ENCODE results near the gene LEKR1. TPM values are rescaled to one million over a fixed set of nuclear protein-coding genes. Genes with fewer than 3 reads are reported as not detected.

The LEKR1 gene
- total RNA-seq, 4 donors from 2014 or later: 0.22 to 1.3 (median 0.34) TPM; not detected in 1

DNA sequence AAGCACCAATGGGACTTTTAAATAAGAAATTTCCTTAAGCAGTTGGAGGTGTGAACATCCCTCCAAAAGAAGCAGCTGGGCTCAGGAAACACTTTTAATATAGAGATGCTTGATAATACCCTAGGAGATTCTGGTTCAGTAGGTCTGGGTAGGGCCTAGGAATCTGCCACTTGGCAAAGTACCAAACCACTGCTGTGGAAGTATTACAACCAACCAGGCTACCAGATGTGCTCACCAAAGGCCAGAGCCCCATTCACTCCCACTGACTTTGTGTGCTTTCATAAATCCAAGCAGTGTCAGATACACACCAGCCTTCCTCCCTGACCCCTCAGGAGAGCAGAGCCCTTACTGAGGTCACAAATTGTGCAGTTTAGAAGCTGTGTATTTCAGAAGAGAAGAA, 171.2 kb downstream of the LEKR1 start:
- TF ChIP-seq, protein P1, sequence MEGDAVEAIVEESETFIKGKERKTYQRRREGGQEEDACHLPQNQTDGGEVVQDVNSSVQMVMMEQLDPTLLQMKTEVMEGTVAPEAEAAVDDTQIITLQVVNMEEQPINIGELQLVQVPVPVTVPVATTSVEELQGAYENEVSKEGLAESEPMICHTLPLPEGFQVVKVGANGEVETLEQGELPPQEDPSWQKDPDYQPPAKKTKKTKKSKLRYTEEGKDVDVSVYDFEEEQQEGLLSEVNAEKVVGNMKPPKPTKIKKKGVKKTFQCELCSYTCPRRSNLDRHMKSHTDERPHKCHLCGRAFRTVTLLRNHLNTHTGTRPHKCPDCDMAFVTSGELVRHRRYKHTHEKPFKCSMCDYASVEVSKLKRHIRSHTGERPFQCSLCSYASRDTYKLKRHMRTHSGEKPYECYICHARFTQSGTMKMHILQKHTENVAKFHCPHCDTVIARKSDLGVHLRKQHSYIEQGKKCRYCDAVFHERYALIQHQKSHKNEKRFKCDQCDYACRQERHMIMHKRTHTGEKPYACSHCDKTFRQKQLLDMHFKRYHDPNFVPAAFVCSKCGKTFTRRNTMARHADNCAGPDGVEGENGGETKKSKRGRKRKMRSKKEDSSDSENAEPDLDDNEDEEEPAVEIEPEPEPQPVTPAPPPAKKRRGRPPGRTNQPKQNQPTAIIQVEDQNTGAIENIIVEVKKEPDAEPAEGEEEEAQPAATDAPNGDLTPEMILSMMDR (IDR thresholded peaks at IDR 0.05; ENCODE audit: low read depth): no peak

DNA sequence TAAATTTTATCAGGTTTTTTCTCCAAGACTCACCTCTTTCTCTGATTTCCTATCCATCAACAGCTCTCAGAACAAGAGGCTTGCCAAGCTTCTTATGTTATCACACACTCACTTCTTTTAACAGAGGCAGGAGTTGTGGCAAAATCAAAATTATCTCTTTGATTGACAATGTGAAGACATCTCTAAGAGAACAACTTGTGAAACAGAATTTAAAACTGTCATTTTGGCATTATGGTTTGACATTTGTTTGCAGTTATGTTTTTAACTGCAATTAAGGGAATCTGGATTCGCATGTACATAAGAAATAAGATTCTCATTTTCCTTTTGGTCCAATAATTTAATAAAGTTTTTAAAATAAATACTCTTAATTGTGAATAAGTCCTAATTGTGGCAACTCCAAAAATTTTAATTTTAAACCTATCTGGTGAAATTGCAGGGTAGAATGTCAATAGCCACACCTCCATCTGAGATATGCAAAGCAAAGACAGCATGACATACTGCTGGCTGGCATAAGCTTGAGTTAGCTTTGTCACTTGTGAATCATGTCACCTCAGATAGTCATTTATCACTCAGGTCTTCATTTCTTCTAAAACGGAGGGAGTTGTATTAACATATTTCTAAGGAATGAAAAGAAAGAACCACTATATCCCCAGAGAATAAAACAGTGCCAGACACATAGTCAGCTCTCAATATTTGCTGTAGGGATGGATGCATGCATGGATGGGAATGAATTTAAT, 175.2 kb downstream of the LEKR1 start:
- TF ChIP-seq, protein P1 (IDR thresholded peaks at IDR 0.05; ENCODE audit: low read depth): no peak

DNA sequence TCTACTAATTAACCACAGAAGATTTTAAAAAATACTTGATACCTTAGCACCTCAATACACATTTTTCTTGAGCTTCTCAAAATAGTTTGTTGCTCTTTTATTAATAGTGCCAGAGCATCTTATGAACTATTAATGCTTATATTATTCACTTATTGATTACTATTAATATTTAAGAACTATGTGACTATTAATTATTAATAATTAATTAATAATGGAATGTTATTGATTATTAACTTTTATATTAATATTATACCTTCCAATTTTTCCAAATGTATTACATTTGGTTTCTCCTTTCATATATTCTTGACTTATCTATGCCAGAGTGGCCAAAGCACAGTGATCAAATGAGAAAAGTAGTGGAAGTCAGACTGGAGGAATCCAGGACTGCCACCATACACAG, 195.5 kb downstream of the LEKR1 start:
- TF ChIP-seq, protein P1 (IDR thresholded peaks at IDR 0.05; ENCODE audit: low read depth): no peak

DNA sequence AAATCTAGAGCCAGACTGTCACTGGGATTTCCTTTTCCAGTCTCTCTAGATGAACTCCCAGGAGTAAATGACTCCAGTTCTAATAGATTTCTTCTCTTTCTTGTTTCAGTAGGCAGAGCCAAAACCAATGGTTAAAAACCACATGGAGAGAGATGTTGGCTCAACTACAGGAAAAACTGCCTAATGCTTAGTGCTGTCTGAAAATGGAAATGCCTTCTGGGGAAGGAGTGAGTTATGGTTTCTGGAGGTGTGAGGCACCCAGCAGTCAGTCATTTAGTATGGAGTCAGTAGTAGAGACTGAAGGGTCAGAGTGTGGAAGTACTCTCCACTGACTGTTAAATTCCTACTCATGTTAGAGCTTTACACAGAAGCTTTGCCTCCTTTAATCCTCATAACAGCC, 197.1 kb downstream of the LEKR1 start:
- TF ChIP-seq, protein P1 (IDR thresholded peaks at IDR 0.05; ENCODE audit: low read depth): no peak

DNA sequence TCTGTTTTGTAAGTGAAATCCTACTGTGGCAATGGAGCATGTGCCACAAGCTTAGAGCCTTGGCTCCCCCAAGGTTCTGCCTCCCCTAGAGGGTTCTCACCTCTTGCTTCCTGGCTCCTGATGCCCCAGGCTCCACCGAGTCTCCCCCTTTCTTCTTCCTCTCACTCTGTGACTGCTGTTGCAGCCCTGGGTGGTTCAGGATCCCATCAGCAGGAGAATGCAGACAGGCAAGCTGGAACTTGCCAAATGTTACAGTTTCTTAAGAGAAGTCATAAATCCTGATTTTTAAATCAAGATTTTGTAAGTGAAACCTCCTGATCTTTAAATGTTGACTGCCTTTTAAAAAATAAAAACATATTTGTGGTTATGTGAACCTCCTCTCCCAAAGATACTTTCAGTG, 199.9 kb downstream of the LEKR1 start:
- TF ChIP-seq, protein P1 (IDR thresholded peaks at IDR 0.05; ENCODE audit: low read depth): no peak

DNA sequence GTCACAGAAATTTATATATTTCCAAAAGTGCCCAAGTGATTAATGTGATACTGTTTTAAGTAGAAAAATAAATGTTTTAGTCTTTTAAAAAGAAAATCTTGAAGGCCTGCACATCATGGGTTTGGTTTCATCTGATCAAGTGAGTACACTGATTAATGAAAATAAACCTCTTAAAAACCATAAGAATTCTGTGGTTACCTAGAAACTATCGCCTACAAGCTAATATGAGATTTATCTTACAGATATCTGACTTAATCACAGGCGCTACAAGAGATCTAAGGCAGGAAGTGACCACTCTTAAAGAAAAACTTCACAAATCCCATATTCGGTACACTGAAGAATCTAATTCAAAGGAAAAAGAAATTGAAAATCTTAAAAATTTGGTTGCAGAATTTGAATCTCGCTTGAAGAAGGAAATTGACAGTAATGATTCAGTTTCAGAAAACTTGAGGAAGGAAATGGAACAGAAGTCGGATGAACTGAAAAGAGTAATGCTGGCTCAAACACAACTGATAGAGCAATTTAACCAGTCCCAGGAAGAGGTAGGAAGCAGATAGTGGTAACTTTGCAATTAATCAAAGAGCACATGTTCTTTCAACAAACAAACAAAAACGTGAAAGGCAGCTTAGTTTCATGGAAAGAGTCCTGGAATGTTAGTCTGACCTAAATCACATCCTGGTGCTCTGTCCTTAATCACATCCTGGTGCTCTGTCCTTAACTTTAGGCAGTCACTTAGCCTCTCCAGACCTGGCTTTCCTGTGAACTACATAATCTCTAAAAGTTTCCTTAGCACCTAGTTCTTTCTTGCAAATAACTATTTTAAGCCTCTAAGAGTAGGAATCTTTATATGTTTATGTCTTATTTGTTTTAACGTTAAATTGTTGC, 201.9 kb downstream of the LEKR1 start:
- TF ChIP-seq, protein P1 (IDR thresholded peaks at IDR 0.05; ENCODE audit: low read depth): no peak

DNA sequence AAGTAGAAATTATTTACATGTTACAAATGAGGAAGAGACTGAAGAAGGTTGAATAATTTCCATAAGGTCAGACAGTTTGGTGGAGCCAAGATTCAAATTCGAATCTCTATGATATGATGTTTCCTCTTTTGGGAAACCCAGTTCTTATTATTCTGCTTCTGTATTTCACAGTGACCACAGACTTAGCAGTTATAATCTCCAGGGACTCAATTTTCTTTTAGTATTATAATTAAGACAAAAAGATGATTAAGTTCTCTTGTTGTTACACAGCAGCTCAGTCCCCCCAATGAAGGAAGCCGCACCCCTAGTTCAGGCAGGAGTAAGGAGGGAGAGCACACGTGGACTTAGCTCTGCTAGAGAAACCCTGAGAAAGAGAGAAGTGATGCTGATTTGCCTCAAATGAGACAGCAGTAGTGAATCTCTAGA, 203.2 kb downstream of the LEKR1 start:
- TF ChIP-seq, protein P1 (IDR thresholded peaks at IDR 0.05; ENCODE audit: low read depth): no peak
